ENCODE measurements around the gene ZNF598. TPM values are rescaled to one million over a fixed set of nuclear protein-coding genes. Genes with fewer than 3 reads are reported as not detected.

Gene ZNF598
- total and polyA plus RNA-seq, 2 of the 13 experiments (the other 11 are each of a cell fraction or from before 2014, with no cell fraction given) = 13.5 to 14.2 TPM

- no peak for TF ChIP-seq GATAD2A (CRISPR knock-in tag; IDR thresholded peaks at IDR 0.05)
- TF ChIP-seq, protein P1, sequence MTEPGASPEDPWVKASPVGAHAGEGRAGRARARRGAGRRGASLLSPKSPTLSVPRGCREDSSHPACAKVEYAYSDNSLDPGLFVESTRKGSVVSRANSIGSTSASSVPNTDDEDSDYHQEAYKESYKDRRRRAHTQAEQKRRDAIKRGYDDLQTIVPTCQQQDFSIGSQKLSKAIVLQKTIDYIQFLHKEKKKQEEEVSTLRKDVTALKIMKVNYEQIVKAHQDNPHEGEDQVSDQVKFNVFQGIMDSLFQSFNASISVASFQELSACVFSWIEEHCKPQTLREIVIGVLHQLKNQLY (CRISPR knock-in tag; IDR thresholded peaks at IDR 0.05) = no peak
- no peak for TF ChIP-seq NFE2 (CRISPR knock-in tag; IDR thresholded peaks at IDR 0.05)
- TF ChIP-seq ZNF260 (CRISPR knock-in tag; IDR thresholded peaks at IDR 0.05; ENCODE audit: borderline replicate concordance, low read depth) = no peak
- peak; percentile 80; the same call in 1 of the 2 replicates for TF ChIP-seq ZNF768 (CRISPR knock-in tag; IDR thresholded peaks at IDR 0.05)
- no peak overlapping the region for H3K9ac ChIP-seq (ENCODE audit: insufficient read depth, low read depth, low read length)
- peaks cover 76% of the 10 kb centered on the region for H3K4me1 ChIP-seq (ENCODE audit: insufficient read depth, low read length)
- no peak overlapping the region for H2AFZ ChIP-seq (ENCODE audit: low read length)
- 0 out of 2 replicates have a peak, but pooled peaks cover 7% of the 10 kb centered on the region for H4K20me1 ChIP-seq (ENCODE audit: insufficient read depth, low read length)
- H3K27me3 ChIP-seq (ENCODE audit: control insufficient read depth in 1 of 2, insufficient read depth in 2 of 2, low read length in 2 of 2) = peaks cover 0 to 9% of the 10 kb centered on the region in 2 experiments; a peak in 1 of 5 replicates
- DNase-seq (ENCODE audit: low spot score) (no peak), ATAC-seq (no peak), FAIRE-seq (no peak)
- H3K4me3 ChIP-seq (replicated peaks in 1 of 3; ENCODE audit: insufficient read depth in 1 of 3, low read depth in 2 of 3, low read length in 3 of 3) = no peak overlapping the region
- CTCF ChIA-PET (ENCODE audit: low intra/inter-chr PET ratio, low total read pairs) = no interaction called here
- no peak overlapping the region for H3K4me2 ChIP-seq (ENCODE audit: low read depth, low read length)
- peaks cover 3% of the 10 kb centered on the region for H3K79me2 ChIP-seq (ENCODE audit: insufficient read depth, low read length)
- no peaks in the 10 kb centered on the region for H3K9me3 ChIP-seq (ENCODE audit: low read length)
- H3K27ac ChIP-seq (ENCODE audit: extremely low read length, insufficient read depth, low read length) = no peak overlapping the region
- in situ Hi-C loops (cut with HindIII; ENCODE audit: extremely low pct_ligation_motif_present, low pct_unique_long_range_greater_than_20kb) (no loop called here), intact Hi-C loops (cut with micrococcal nuclease; ENCODE audit: unreplicated experiment) (no loop called here)
- POLR2A ChIA-PET = no interaction called here
- no TSS peak for BruUV-seq (replicated peaks)
- no peaks in the 10 kb centered on the region; a peak in 1 of 5 replicates for H3K36me3 ChIP-seq (replicated peaks in 1 of 2; ENCODE audit: control insufficient read depth in 1 of 2, insufficient read depth in 2 of 2, low read length in 2 of 2)
- 88% methylated on average over 7 of the region's 11 CpGs for WGBS (ENCODE audit: low lambda C conversion rate)
Measured at GRCh38 chr16:2030036-2030435, 20.4 kb upstream of the ZNF598 start.

- 0 out of 2 replicates have a peak, but pooled peaks have one; percentile 31 for TF ChIP-seq RBFOX2 (IDR thresholded peaks at IDR 0.05; ENCODE audit: low read depth, low read length)
- TF ChIP-seq ZNF44 (CRISPR knock-in tag; IDR thresholded peaks at IDR 0.05) = no peak
- Histone ChIP-seq H3K4me1 (ENCODE audit: insufficient read depth, low read length) (peaks cover 76% of the 10 kb centered on the region), H3K27me3 (ENCODE audit: control insufficient read depth in 1 of 2, insufficient read depth in 2 of 2, low read length in 2 of 2) (peaks cover 0 to 9% of the 10 kb centered on the region in 2 experiments; a peak in 1 of 5 replicates), H3K4me2 (ENCODE audit: low read depth, low read length) (no peak overlapping the region), H3K79me2 (ENCODE audit: insufficient read depth, low read length) (peaks cover 3% of the 10 kb centered on the region), H3K4me3 (replicated peaks in 1 of 3; ENCODE audit: insufficient read depth in 1 of 3, low read depth in 2 of 3, low read length in 3 of 3) (no peak overlapping the region), H3K9me3 (ENCODE audit: low read length) (no peaks in the 10 kb centered on the region), H3K36me3 (replicated peaks in 1 of 2; ENCODE audit: control insufficient read depth in 1 of 2, insufficient read depth in 2 of 2, low read length in 2 of 2) (no peaks in the 10 kb centered on the region; a peak in 1 of 5 replicates), H3K9ac (ENCODE audit: insufficient read depth, low read depth, low read length) (no peak overlapping the region), H4K20me1 (ENCODE audit: insufficient read depth, low read length) (0 out of 2 replicates have a peak, but pooled peaks cover 7% of the 10 kb centered on the region), H3K27ac (ENCODE audit: extremely low read length, insufficient read depth, low read length) (no peak overlapping the region), H2AFZ (ENCODE audit: low read length) (no peak overlapping the region)
- no peak for FAIRE-seq
- CTCF ChIA-PET (ENCODE audit: low intra/inter-chr PET ratio, low total read pairs) = no interaction called here
- POLR2A ChIA-PET = no interaction called here
- in situ Hi-C loops (cut with HindIII; ENCODE audit: extremely low pct_ligation_motif_present, low pct_unique_long_range_greater_than_20kb) (no loop called here), intact Hi-C loops (cut with micrococcal nuclease; ENCODE audit: unreplicated experiment) (no loop called here)
- no peak for DNase-seq (ENCODE audit: low spot score)
- BruUV-seq (replicated peaks) = no TSS peak
- no peak for ATAC-seq
- WGBS (ENCODE audit: low lambda C conversion rate) = no CpG with 5 or more reads among the region's 22 CpGs
Measured at GRCh38 chr16:2029350-2029749, 19.7 kb upstream of the ZNF598 start.

All from HepG2 (cell line).